ENCODE measurements around the gene PFN1.
A peak's percentile ranks its signal among the peaks of the same experiment; 100 is the strongest.

- TF ChIP-seq POLR2A (IDR thresholded peaks at IDR 0.05) (peak; percentile 48 to 62), CTCF (IDR thresholded peaks at IDR 0.05) (peak in 3 of 4 experiments; percentile 26 to 43 (median 41)), POLR2AphosphoS5 (IDR thresholded peaks at IDR 0.05) (peak; percentile 83)
Measured at GRCh38 chr17:4967539-4968485, 19.5 kb upstream of the PFN1 start, which contains the start of gene SPAG7.
